ENCODE data around the gene ACSL3.

DNA sequence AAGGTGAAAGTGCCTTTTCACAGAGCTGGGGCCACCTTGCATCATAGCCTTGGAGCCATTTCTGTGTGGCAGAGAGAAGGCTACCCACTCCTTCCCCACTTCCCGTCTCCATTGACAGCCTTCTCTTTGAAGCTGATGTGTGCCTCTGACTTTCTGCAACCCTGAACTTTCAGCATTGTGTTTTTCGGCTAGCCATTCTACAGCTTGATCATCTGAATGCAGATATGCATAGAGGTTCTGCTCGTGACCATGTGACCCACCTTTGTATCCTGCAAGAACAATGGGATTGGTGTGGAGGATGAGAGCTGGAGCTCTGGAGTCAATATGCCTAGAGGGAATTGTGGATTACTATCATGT, 122.1 kb downstream of the ACSL3 start:
- TF ChIP-seq CTCF (IDR thresholded peaks at IDR 0.05; ENCODE audit: insufficient read depth, low read length) (no peak), POLR2AphosphoS5 (IDR thresholded peaks at IDR 0.05; ENCODE audit: low read depth) (no peak)
